ENCODE measurements around the gene LYST. TPM values are rescaled to one million over a fixed set of nuclear protein-coding genes. Genes with fewer than 3 reads are reported as not detected.

LYST gene
- total and polyA plus RNA-seq, 2 of the 4 experiments (the other 2 are of a cell fraction), result 2.2 to 7.2 TPM

GRCh38 chr1:235637756-235638534 lies 228.8 kb downstream of the LYST start:
- no TSS peak for BruUV-seq (replicated peaks)
- H2BK120ac ChIP-seq (ENCODE audit: low read depth, low read length), result no peak overlapping the region
- dilution Hi-C loops (cut with HindIII; ENCODE audit: low sequenced_read_pairs, unreplicated experiment), result no loop called here
- TF ChIP-seq MXI1 (IDR thresholded peaks at IDR 0.05; ENCODE audit: borderline replicate concordance, low read depth, low read length), result no peak
- no peak for TF ChIP-seq BHLHE40 (IDR thresholded peaks at IDR 0.05; ENCODE audit: low read depth, low read length)
- TF ChIP-seq, protein P1, sequence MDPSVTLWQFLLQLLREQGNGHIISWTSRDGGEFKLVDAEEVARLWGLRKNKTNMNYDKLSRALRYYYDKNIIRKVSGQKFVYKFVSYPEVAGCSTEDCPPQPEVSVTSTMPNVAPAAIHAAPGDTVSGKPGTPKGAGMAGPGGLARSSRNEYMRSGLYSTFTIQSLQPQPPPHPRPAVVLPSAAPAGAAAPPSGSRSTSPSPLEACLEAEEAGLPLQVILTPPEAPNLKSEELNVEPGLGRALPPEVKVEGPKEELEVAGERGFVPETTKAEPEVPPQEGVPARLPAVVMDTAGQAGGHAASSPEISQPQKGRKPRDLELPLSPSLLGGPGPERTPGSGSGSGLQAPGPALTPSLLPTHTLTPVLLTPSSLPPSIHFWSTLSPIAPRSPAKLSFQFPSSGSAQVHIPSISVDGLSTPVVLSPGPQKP (IDR thresholded peaks at IDR 0.05; ENCODE audit: borderline replicate concordance, low read depth, low read length), result no peak
- no peak for TF ChIP-seq RCOR1 (IDR thresholded peaks at IDR 0.05; ENCODE audit: insufficient replicate concordance, low read length)
- no peak for TF ChIP-seq SMC3 (IDR thresholded peaks at IDR 0.05; ENCODE audit: low read depth, low read length)
- no peak for TF ChIP-seq CTCF (conservative IDR thresholded peaks at IDR 0.05; ENCODE audit: low read depth, low read length)
- TF ChIP-seq NFE2L2 (IDR thresholded peaks at IDR 0.05; ENCODE audit: low read depth, low read length), result no peak
- TF ChIP-seq MAZ (IDR thresholded peaks at IDR 0.05; ENCODE audit: borderline replicate concordance, low read depth, low read length), result no peak
- no peak for TF ChIP-seq RFX5 (IDR thresholded peaks at IDR 0.05; ENCODE audit: low read depth, low read length)
- no peak for TF ChIP-seq USF2 (IDR thresholded peaks at IDR 0.05; ENCODE audit: low read depth, low read length)
- TF ChIP-seq FOS (IDR thresholded peaks at IDR 0.05; ENCODE audit: low read depth, low read length), result no peak
- TF ChIP-seq CEBPB (IDR thresholded peaks at IDR 0.05; ENCODE audit: low read depth, low read length), result no peak
- no peak for TF ChIP-seq CHD1 (IDR thresholded peaks at IDR 0.05; ENCODE audit: low read depth, low read length)
- no peak for TF ChIP-seq MAFK (IDR thresholded peaks at IDR 0.05; ENCODE audit: low read depth, low read length)
- TF ChIP-seq RAD21 (IDR thresholded peaks at IDR 0.05; ENCODE audit: low read length), result no peak

More at GRCh38 chr1:235637756-235638534, 228.8 kb downstream of the LYST start:
- H4K91ac ChIP-seq (ENCODE audit: insufficient read depth, low read depth, low read length), result no peak overlapping the region
- no peak for DNase-seq
- H2BK20ac ChIP-seq (ENCODE audit: low read depth, low read length), result no peak overlapping the region
- WGBS, 2 experiments (ENCODE audit: extremely low coverage in 2 of 2, insufficient read length in 1 of 2), result no CpG with 5 or more reads among the region's 10 CpGs
- H3K18ac ChIP-seq (ENCODE audit: low read depth, low read length), result no peak overlapping the region
- CTCF ChIA-PET, result interaction anchor here (0.6 kb wide), 1 partner anchor 1012 kb away, joined by 4 read pairs; no protein-coding TSS in a partner anchor
- H3K9ac ChIP-seq (ENCODE audit: low read depth, low read length), result no peak overlapping the region
- H3K56ac ChIP-seq (ENCODE audit: extremely low read depth, insufficient read depth, low read length), result no peak overlapping the region
- in situ Hi-C loops (cut with MboI; ENCODE audit: low sequenced_read_pairs), result no loop called here
- peaks cover 2% of the 10 kb centered on the region for H3K4me1 ChIP-seq (ENCODE audit: control insufficient read depth, insufficient read depth, low read length)
- intact Hi-C loops (cut with micrococcal nuclease), result loop anchor here (10.0 kb wide), 1 partner anchor 1163 kb away; the partner anchor contains the start of gene TARBP1
- no peak overlapping the region for H2BK5ac ChIP-seq (ENCODE audit: low read depth, low read length, poor library complexity, severe bottlenecking)
- H3K9me1 ChIP-seq (ENCODE audit: insufficient read depth, low read length), result peaks cover 3% of the 10 kb centered on the region; the same call in 1 of the 2 replicates
- no peak overlapping the region for H2BK15ac ChIP-seq (ENCODE audit: low read depth, low read length)
- no peak overlapping the region for H3K4me2 ChIP-seq (ENCODE audit: low read depth, low read length)
- no peak overlapping the region for H3K14ac ChIP-seq (replicated peaks; ENCODE audit: low read depth, low read length)
- ATAC-seq (ENCODE audit: low read depth), result no peak
- no peak overlapping the region for H3K27ac ChIP-seq (ENCODE audit: insufficient read depth, low read length)
- no peak overlapping the region for H3K4ac ChIP-seq (ENCODE audit: low read depth, low read length)
- H3K23ac ChIP-seq (ENCODE audit: low read depth, low read length), result no peak overlapping the region
- H3K27me3 ChIP-seq (ENCODE audit: control insufficient read depth, insufficient read depth, low read length), result peaks cover 6% of the 10 kb centered on the region; the same call in 1 of the 2 replicates
- H4K20me1 ChIP-seq (ENCODE audit: insufficient read depth, low read length), result no peaks in the 10 kb centered on the region
- POLR2A ChIA-PET (ENCODE audit: unreplicated experiment), result no interaction called here
- no peaks in the 10 kb centered on the region for H3K9me3 ChIP-seq (ENCODE audit: control insufficient read depth, insufficient read depth, low read length)
- no peak overlapping the region for H2AK9ac ChIP-seq (replicated peaks; ENCODE audit: low read depth, low read length, poor library complexity)
- no peaks in the 10 kb centered on the region for H3K79me1 ChIP-seq (ENCODE audit: low read depth in 1 of 2, low read length in 2 of 2)
- H2AK5ac ChIP-seq (ENCODE audit: low read depth, low read length), result no peak overlapping the region
- H2AFZ ChIP-seq (replicated peaks; ENCODE audit: low read length, poor library complexity), result no peak overlapping the region
- no peak overlapping the region for H3K4me3 ChIP-seq (ENCODE audit: insufficient read depth, low read depth, low read length)
- no peak overlapping the region for H4K5ac ChIP-seq (ENCODE audit: low read depth, low read length)
- no peak overlapping the region for H4K8ac ChIP-seq (ENCODE audit: low read depth in 2 of 2, low read length in 2 of 2)
- H3K36me3 ChIP-seq (ENCODE audit: control insufficient read depth, insufficient read depth, low read length), result no peaks in the 10 kb centered on the region

Data from IMR-90 (cell line).